H54 (cell line): ENCODE results near the gene TRAPPC6A.
A peak's percentile ranks its signal among the peaks of the same experiment; 100 is the strongest.

Experiments
- DNase-seq: peaks from one replicate; pipeline ENCODE4 v3.0.0; 2011; ENCODE audit warnings: low spot score, mixed read lengths; ENCODE audit not compliant: insufficient read length
- FAIRE-seq: peaks from 3 replicates; lab custom pipeline; 2011; peaks lifted over from hg19 to GRCh38; lab: Jason Lieb, UNC
- POLR2A ChIP-seq: IDR thresholded peaks from 2 replicates; pipeline ENCODE4 v1.6.1; 2011; ENCODE audit warnings: low read depth, mild to moderate bottlenecking, low read length

The TRAPPC6A gene, protein sequence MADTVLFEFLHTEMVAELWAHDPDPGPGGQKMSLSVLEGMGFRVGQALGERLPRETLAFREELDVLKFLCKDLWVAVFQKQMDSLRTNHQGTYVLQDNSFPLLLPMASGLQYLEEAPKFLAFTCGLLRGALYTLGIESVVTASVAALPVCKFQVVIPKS

DNA sequence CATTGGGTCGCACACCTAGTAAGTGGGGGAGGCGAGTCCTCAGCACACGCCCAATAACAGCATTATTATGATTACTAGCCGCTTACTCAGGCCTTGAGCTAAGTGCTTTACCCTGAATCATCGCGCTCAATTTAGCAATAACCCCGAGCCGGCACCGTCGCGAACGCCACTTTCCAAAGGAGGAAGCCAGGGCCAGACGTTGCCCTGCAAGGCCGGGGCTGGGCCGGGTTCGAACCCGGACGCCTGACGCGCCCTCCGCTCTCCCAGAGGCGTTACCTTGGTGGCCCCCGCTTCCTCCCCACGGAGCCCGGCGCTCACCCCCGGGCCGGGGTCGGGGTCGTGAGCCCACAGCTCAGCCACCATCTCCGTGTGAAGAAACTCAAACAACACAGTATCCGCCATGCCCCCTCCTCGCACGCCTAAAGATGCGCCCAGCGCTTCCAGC, at the start of gene TRAPPC6A:
Gene TRAPPC6A, minus strand, starts transcription at position 421 of the 445 bp plus-strand sequence. Its CDS starts 19 bp downstream, at position 402.
- TF ChIP-seq POLR2A: no peak
- FAIRE-seq (no peak), DNase-seq (peak; percentile 45)

DNA sequence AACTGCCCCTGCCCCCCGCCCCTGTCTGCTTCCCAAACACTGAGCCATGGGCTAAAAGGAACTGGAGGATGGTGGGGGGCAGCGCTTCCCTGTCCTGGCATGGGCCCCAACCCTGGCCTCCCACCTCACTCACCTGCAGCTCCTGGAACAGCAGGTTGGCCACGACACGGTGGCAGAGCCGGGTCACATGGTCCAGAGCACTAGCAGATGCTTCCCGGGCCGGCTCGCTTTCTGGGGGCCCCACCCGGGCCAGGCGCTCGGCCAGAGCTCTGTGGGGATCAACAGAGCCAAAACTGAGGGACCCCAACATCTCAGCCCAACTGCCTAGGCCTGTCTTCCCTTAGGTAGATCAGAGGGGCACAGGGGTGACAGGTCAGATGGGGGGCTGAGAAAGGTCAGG, 46.6 kb upstream of the TRAPPC6A start:
- no peak for TF ChIP-seq POLR2A
- no peak for FAIRE-seq
- DNase-seq: no peak

DNA sequence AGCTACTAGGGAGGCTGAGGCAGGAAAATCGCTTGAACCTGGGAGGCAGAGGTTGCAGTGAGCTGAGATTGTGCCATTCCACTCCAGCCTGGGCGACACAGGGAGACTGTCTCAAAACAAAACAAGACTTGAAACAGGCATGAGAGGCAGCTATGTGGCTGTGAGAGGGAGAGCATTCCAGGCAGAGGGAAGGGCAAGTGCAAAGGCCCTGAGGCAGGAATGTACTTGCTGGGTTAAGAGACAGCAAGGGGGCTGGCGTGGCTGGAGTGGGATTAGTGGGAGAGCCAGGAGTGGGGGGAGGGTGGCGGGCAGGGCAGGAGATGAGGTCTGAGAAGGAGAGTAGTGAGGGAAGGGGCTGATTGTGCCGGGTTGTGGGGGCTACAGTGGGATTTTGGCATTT, 45.8 kb upstream of the TRAPPC6A start:
- no peak for FAIRE-seq
- DNase-seq: no peak
- TF ChIP-seq POLR2A: no peak

DNA sequence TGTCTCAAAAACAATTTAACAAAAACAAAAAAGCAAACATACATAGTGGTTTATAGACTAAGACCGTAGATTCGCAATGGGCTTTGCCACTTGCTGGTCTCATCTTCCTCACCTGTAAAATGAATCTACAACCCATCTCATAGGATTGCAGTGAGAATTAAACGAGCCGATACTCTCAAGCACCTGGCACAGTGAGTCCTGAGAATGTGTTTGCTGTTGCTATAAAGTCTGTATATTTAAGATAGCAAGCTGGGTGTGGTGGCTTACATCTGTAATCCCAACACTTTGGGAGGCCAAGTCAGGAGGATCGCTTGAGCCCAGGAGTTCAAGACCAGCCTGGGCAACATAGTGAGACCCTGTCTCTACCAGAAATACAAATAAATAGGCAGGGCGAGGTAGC, 44.7 kb upstream of the TRAPPC6A start:
- DNase-seq (no peak), FAIRE-seq (no peak)
- no peak for TF ChIP-seq POLR2A

DNA sequence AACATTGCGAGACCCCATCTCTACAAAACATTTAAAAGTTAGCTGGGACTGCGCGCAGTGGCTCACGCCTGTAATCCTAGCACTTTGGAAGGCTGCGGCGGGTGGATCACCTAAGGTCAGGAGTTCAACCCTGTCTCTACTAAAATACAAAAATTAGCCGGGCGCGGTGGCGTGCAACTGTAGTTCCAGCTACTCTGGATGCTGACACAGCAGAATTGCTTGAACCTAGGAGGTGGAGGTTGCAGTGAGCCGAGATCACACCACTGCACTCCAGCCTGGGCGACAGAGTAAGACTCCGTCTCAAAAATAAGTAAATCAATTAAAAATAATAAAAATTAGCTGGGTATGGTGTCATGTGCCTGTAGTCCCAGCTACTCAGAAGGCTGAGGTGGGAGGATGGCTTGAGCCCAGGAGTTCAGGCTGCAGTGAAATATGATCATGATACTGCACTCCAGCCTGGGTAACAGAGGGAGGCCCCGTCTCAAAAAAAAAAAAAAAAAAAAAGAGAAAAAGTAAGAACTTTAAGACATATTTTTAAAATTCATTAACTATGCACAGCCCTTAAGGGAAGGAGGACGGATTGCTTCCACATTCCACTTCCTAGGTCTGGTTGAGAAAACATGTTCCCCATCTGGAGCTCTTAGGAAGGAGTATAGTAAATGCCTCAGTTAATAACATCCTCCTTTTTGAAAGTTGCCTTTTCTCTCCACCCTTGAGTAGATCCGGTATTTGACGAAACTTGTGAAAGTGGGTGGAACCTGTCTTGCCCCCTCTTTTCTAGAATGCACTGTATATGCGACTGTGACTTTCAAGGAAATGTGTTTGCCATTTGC, 41.1 kb upstream of the TRAPPC6A start:
- no peak for TF ChIP-seq POLR2A
- no peak for FAIRE-seq
- DNase-seq: no peak

DNA sequence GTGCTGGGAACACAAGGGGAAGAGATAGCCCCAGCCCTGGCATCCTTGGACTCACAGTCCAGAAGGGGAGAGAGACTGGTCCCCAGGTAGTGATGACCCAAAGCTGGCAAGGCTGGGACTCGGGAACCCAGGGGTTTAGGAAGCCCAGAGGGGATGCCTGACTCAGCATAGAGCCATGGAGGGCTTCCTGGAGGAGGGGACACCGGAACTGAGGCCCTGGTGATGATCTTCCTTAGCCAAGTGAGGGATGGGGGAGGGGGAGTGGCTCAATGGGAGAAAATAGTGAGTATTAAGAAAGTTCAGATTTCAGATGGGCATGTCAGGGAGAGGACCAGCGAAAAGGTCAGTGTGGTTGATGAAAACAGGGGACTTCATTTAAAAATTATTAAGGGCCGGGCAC, 40.4 kb upstream of the TRAPPC6A start:
- DNase-seq (no peak), FAIRE-seq (no peak)
- TF ChIP-seq POLR2A: no peak

DNA sequence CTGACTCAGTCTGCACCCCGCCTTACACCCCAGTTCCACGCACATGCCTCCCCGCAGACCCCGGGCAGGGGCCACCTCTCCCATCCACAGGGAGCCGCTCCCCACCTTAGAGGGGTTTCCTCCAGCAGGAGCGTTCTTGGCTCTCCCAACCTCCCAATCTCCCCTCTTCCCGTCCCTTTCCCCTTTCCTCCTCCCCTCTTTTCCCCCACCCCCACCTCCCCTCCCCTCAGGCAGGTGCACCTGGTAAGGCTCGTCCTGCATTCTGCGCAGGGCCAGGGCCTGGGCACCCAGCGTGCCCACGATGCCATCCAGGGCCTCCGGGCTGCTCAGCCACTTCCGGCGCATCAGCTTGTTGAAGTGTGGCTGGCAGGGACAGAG, 39.9 kb upstream of the TRAPPC6A start:
- FAIRE-seq (no peak), DNase-seq (no peak)
- TF ChIP-seq POLR2A: no peak

DNA sequence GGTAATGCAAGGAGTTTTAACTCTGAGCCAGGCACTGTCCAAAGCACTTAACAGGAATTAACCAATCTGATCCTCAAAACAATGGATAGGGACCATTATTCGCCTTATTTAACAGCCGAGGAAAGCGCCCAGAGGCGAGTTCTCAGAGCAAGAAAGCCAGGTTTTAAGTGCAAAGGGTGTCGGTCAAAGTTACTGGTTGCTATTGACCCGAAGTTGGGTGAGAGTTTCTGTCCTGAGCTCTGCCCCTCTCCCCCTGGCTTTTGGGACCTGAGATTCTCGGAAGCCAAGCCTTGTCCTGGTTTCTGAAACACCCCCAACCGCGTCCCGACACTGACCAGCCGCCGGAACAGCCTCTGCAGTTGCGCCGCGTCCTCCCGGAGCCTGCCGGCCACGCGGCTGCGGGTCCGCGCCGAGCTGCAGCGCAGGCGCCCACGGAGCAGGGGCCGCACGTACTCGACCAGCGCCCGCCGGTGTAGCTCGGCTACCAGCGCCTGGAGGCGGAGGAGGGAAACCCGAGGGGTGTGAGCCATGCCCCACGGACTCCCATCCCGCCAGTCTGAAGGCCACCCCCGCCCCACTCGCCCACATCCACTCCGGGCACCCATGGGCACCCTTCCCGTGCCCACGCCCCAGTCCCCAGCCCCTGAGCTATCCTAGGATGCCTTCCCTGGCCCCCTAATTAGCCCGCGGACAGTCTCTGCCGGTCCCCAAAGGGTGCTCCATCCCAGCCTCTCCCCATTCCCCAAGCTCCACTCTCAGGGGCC, 39.3 kb upstream of the TRAPPC6A start:
- TF ChIP-seq POLR2A: no peak
- DNase-seq: no peak
- no peak for FAIRE-seq

DNA sequence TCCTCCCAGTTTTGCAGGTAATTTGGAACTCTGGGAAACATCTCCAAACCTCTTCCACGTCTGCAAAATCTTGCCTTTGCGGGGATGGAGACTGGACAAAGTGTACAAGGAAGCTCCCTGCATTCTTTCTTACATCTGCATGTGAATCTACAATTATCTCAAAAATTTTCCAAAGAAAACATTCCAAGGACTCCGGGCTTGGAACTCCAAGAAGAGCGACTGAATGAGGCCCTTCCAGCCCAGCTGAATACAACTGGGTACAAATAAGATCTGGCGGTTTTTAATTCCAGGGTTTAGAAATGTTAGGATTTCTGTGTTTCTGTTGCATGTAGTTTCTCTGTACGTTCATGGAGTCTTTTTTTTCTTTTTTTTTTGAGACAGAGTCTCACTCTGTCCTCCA, 38.6 kb upstream of the TRAPPC6A start:
- DNase-seq: no peak
- FAIRE-seq: no peak
- no peak for TF ChIP-seq POLR2A

DNA sequence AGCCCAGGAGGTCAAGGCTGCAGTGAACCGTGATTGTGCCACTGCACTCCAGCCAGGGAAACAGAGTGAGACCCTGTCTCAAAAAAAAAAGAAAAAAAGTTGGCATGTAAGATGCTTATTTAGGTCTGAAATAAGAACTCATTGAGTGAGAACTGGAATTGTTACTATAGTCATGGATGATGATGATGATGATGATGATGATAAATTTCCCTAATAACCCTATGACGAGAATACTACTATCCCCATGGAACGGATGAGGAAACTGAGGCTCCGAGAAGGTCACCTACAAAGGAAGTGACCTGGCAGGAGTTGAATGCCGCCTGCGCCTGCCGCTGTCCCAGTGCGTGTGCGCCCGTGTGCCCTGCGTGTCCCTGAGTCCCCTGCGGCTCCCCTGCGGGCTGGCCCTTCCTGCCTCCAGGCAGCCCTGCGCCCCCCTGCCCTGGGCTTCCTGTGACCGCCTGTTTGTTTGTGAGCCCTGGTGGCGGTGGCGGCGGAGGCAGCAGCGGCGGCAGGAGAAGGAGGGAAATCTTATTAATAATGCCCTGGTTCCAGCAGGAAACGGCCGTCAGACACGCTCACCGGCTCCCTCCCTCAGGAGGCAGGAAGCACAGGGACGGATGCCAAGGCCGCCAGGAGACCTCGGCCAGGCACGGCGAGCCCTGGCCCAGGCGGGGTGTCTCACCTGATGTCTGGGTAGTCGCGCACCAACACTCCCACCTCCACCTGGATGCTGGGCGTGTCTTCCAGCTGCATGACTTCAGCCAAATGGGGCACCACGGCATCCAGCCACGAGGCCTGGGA, 37.6 kb upstream of the TRAPPC6A start:
- FAIRE-seq: no peak
- TF ChIP-seq POLR2A: no peak
- no peak for DNase-seq

DNA sequence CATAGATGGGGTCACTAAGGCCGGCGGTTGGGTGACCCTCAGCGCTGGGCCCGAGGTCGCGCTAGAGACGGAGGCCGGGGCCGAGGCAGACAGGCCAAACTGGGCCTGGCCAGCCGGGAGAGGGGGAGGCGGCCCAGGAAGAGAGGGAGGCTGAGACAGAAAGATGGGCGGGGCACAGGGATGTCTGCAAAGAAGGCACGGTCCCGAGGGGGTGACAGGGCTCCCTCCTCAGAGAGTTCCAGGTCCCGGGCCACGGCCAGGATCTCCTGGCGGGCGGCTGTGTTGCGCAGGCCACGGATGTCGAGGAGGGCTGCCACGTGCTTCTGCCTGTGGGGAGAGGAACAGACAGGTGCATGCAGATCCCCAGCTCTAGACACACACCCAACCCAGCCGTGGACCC, 35.0 kb upstream of the TRAPPC6A start:
- FAIRE-seq (no peak), DNase-seq (no peak)
- TF ChIP-seq POLR2A: no peak

DNA sequence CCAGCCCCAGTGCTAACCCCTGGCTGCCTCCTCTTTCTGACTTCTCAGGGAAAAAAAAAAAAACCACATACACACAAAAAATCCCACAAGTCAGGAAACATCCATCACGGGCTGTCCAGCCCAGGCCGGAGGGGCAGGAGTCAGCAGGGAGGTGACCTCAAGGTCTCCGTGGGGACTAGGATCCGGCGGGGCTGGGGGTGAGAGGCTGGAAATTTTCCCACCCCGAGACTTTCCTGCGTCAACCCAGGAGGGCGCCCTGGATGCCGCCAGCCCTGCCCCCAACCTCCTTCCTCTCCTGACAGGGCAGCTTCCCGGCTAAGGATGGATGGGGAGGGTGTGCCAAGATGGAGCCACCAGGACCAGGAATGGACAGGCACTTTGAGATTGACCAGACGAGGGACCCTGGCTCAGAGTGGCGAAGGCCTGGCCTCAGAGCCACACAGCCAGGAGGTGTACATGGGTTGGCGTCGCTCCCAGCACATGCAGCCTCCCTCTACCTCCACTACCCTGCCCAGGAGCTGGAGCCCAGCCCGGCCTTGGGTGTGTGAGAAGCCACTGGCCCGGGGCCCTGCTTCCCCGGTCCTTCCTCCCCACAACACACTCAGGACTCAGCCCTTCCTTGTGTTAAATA, 33.8 kb upstream of the TRAPPC6A start:
- no peak for TF ChIP-seq POLR2A
- FAIRE-seq (no peak), DNase-seq (no peak)

DNA sequence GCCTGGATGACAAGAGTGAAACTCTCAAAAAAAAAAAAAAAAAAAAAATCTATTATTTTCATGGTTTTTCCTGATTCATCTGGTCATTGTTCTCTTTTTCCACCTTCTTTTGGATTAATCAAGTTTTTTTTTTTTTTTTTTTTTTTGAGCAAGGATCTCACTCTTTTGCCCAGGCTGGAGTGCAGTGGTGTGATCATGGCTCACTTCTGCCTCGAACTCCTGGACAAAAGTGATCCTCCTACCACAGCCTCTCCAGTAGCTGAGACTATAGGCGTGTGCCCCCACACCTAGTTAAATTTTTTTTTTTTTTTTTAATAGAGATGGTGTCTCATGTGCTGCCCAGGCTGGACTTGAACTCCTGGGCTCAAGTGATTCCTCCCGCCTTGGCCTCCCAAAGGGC, 28.3 kb upstream of the TRAPPC6A start:
- DNase-seq (no peak), FAIRE-seq (no peak)
- TF ChIP-seq POLR2A: no peak
